GM12865 (cell line): ENCODE results near the gene ZNF724.
"Not testable (repeated sequence)": the region's sequence is repeated elsewhere in the genome, so short reads cannot be mapped to it uniquely, and the experiment has no call there.

Source experiments
- DNase-seq: peaks from one replicate; pipeline ENCODE4 v3.0.0; 2010; ENCODE audit warnings: low read depth
- H3K4me3 ChIP-seq: 2 replicates; pipeline ENCODE4 v1.5.1; 2011; ENCODE audit warnings: mild to moderate bottlenecking, low read depth, low read length, control low read depth
- TF ChIP-seq, protein P1 (sequence below): IDR thresholded peaks from 2 replicates; pipeline ENCODE4 v1.5.1; 2011; ENCODE audit warnings: low read length, control low read depth, low read depth, inconsistent platforms; ENCODE audit not compliant: insufficient read depth; ENCODE audit errors: missing control alignments

The ZNF724 gene

DNA sequence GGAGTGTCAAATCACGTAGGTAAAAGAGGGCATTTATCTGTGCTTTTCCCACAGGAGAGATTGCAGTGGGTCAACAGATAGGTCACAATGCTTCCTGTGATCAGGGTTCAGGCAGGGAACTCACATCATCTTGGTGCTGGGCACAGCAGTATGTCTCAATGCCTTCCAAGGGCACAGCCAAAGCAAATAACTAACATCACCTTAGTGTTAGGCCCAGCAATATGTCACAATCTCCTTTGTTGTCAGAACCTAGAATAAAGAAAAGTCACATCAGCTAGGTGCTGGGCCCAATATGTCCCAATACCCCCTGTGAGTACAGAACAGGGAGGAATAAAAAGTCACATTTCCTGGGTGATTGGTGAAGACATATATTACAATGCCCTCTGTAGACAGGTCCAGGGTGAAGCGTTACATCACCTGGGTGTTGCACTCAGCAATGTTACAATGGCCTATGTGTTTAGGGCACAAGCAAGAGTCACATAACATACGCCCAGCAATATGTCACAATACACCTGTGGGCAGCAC lies 11.4 kb upstream of the ZNF724 start:
- DNase-seq = no peak
- TF ChIP-seq, protein P1, sequence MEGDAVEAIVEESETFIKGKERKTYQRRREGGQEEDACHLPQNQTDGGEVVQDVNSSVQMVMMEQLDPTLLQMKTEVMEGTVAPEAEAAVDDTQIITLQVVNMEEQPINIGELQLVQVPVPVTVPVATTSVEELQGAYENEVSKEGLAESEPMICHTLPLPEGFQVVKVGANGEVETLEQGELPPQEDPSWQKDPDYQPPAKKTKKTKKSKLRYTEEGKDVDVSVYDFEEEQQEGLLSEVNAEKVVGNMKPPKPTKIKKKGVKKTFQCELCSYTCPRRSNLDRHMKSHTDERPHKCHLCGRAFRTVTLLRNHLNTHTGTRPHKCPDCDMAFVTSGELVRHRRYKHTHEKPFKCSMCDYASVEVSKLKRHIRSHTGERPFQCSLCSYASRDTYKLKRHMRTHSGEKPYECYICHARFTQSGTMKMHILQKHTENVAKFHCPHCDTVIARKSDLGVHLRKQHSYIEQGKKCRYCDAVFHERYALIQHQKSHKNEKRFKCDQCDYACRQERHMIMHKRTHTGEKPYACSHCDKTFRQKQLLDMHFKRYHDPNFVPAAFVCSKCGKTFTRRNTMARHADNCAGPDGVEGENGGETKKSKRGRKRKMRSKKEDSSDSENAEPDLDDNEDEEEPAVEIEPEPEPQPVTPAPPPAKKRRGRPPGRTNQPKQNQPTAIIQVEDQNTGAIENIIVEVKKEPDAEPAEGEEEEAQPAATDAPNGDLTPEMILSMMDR = no peak
- no peak overlapping the region for H3K4me3 ChIP-seq

DNA sequence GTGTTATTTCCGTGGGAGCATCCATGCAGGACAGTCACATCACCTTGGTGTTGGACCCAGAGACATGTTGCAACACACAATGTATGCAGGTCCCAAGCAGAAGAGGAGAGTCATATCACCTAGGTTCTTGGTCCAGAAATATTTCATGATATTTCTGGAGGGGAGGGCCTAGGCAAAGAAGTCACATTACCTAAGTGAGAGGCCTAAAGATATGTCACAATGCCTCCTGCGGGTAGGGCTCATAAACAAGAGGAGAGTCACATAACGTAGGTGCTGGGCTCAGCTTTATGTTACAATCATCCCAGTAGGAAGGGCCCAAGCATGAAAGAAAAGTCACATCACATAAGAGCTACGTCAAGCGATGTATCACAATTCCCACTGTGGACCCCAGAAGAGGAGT lies 10.8 kb upstream of the ZNF724 start:
- DNase-seq = no peak
- TF ChIP-seq, protein P1 = no peak
- H3K4me3 ChIP-seq = no peak overlapping the region

DNA sequence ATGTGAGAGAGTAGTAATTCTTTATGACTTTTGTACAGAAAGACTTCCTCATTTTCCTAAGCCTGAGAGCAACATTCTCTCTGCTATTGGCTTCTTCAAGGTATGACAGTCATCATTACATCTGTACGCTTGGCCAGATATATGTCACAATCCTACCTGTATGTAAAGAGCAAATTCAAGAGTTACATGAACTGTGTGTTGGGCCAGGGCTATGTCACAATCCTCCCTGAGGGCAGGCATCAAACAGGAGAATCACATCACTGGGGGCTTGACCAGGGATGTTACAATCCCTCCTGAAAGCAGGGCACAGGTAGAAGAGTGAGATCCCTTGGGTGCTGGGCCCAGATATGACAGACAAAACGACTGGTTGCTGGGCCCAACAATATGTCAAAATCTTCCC lies 9.8 kb upstream of the ZNF724 start:
- DNase-seq = no peak
- TF ChIP-seq, protein P1 = no peak
- no peak overlapping the region for H3K4me3 ChIP-seq

DNA sequence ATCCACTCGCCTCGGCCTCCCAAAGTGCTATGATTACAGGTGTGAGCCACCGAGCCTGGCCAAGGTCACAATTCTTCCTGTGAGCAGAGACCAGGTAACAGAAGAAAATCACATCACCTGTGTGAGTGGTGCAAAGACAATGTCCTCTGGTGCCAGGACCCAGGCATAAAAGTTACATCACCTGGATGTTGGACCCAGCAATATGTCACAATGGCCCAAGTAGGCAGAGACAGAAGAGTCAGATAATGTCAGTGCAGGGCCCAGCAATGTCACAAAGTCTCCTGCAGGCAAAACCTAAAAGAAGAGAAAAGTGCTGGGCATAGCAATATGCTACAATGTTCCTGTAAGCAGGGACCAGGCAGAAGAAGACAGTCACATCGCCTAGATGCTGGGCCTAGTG lies 5.5 kb upstream of the ZNF724 start:
- TF ChIP-seq, protein P1 = no peak
- H3K4me3 ChIP-seq = no peak overlapping the region
- DNase-seq = no peak

DNA sequence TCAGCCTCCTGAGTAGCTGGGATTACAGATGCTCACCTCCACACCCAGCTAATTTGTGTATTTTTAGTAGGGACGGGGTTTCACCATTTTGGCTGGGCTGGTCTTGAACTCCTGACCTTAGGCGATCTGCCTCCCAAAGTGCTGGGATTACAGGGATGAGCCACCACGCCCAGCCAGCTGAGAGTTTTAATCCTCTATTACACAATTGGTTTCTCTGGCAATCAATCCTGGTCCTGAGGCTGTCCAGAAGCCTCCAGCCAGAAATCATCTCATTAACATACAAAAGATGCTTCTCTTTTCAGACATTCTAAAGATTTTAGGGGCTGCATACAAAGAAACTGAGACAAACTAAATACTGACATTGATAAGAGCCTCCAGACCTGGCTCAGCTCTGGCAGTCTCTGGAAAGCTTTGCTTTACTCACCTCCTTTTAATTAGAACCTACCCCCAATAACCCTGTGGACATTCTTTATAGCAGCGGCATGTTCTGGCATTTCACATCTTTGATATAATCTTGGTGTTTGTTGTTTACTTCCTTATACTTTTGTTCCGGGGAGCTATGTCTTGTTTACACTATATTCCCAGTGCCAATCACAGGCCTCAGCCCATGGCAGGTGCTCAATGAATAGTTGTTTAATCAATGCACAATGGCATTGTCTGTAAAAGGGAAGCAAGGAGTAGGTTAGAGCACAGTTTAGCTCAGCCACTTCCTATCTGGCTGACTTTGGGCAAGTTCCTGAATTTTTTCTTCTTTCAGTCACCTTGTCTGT lies 4.1 kb upstream of the ZNF724 start:
- H3K4me3 ChIP-seq = no peak overlapping the region
- TF ChIP-seq, protein P1 = no peak
- DNase-seq = no peak

DNA sequence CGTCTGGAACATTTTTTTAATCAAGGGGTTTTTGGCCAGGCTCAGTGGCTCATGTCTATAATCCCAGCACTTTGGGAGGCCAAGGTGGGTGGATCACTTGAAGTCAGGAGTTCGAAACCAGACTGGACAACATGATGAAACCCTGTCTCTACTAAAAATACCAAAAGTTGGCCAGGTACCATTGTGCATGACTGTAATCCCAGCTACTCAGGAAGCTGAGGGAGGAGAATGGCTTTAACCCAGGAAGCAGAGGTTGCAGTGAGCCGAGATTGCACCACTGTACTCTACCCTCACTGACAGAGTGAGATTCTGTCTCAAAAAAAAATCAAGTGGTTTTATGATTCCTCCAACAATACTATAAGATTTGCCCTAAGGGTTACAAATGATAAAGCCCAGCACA lies 3.1 kb upstream of the ZNF724 start:
- not testable (repeated sequence) for H3K4me3 ChIP-seq, DNase-seq

DNA sequence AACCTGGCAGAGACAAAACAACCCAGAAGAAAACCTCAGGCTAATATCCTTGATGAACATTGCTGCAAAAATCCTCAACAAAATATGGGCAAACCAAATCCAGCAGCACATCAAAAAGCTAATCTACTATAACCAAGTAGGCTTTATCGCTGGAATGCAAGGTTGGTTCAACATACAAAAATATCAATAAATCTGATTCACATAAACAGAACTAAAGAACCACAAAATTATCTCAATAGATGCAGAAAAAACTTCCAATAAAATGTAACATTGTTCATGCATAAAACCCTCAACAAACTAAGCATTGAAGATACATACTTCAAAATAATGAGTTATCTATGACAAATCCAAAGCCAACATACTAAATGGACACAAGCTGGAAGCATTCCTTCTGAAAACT lies 8.8 kb downstream of the ZNF724 start:
- TF ChIP-seq, protein P1 = no peak
- DNase-seq = peak; percentile 10
- H3K4me3 ChIP-seq = no peak overlapping the region
